H1 (cell line): Measurements from ENCODE around the gene PCBP4. TPM values are rescaled to one million over a fixed set of nuclear protein-coding genes. Genes with fewer than 3 reads are reported as not detected.
A peak's percentile ranks its signal among the peaks of the same experiment; 100 is the strongest.

ENCODE experiments used
- CHD2 ChIP-seq: IDR thresholded peaks from 2 replicates; pipeline ENCODE4 v1.6.1; 2012; ENCODE audit warnings: low read length, improper control_type of control experiment
- RAD21 ChIP-seq, 2 experiments: IDR thresholded peaks in 1 of 2; conservative IDR thresholded peaks in 1 of 2; 2 replicates each; pipeline ENCODE4 v1.6.1; 2011; ENCODE audit warnings: low read depth in 2 of 2, low read length in 2 of 2, improper control_type of control experiment in 1 of 2, inconsistent platforms in 1 of 2, mild to moderate bottlenecking in 1 of 2, moderate library complexity in 1 of 2
- TBP ChIP-seq: IDR thresholded peaks from 2 replicates; pipeline ENCODE4 v1.6.1; 2011; ENCODE audit warnings: low read depth, low read length, improper control_type of control experiment
- polyA plus RNA-seq, 7 experiments: library from polyadenylated mRNA; depleted of rRNA in 3 of 7; stranded (reverse) in 5 of 7; unstranded in 2 of 7; fragments of >200 nt in 5 of 7; fragments of 200-250 nt in 2 of 7; gene quantifications; 1 replicate in 5 of 7; 2 replicates in 1 of 7; 4 replicates in 1 of 7; pipeline versions ENCODE4 v1.2.1 to v1.2.3, GENCODE V29; 2011 to 2013; ENCODE audit warnings: missing spikeins in 2 of 7, mixed read lengths in 2 of 7
- total RNA-seq: library from RNA; stranded (reverse); fragmentation: NEBNext Ultra II Directional; extraction: Animal tissue kit (Norgen Biotek cat#: 25700); gene quantifications from 2 replicates; pipeline ENCODE4 v1.2.1, GENCODE V29; 2021

The PCBP4 gene
- total and polyA plus RNA-seq, 2 of the 8 experiments (the other 6 are each of a cell fraction or from before 2014, with no cell fraction given), result 16.4 to 34.1 TPM

DNA sequence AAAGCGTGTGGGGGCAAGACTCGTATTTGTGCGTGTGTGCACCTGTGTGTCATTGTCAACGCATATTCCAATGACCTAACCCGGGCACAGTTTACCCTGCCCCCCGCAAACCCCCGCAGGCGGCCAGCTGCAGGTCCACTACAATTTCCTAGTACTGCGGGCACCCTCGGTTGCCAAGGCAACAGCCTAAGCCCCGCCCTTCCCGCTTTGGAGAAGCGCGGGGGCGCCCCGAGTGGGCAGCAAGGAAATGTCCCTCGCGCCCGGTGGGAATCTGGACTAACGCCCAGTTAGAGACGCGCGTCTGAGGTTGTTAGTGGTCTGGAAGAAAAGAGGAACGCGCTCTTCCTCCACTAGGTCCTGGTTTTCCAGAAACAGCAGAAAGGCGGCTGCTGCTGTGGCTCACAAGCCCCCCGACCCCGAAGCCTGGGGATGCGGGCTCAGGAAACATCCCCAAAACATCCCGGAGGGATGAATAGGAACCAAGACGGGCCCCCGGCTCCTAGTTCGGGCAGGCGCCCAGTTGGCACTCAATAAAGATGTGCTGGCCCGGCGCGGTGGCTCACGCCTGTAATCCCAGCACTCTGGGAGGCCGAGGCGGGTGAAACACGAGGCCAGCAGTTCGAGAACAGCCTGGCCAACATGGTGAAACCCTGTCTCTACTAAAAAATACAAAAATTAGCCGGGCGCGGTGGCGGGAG is 8.7 kb upstream of the PCBP4 start (continued):
- TF ChIP-seq RAD21 (IDR thresholded peaks at IDR 0.05 in 1 of 2, conservative IDR thresholded peaks at IDR 0.05 in 1 of 2; ENCODE audit: low read depth in 2 of 2, low read length in 2 of 2) (peak in 1 of 2 experiments; percentile 26; a peak in 1 of 4 replicates), TBP (no peak), CHD2 (no peak)
